ENCODE measurements around the gene WNT5B. TPM values are rescaled to one million over a fixed set of nuclear protein-coding genes. Genes with fewer than 3 reads are reported as not detected.

Gene WNT5B
- total and polyA plus RNA-seq, 8 donors, result 0.72 to 2.8 (median 0.86) TPM

GRCh38 chr12:1663440-1664132 is 34.6 kb downstream of the WNT5B start:
- peak overlapping the region in 2 of 4 donors; percentile 77 to 95 for H3K27ac ChIP-seq
- no peaks in the 10 kb centered on the region for H3K36me3 ChIP-seq
- peaks cover 3 to 21% (median 18%) of the 10 kb centered on the region in 3 donors for H3K4me1 ChIP-seq
- ATAC-seq, result no peak
- TF ChIP-seq CTCF (IDR thresholded peaks at IDR 0.05), result no peak
- H3K27me3 ChIP-seq, result no peaks in the 10 kb centered on the region
- WGBS, 2 donors, result 90 to 94% methylated on average over 11 of the region's 11 CpGs
- intact Hi-C loops (cut with DNase I), result no loop called here
- FAIRE-seq, result no peak
- no peak overlapping the region for H3K4me3 ChIP-seq
- no peak for DNase-seq
- no peaks in the 10 kb centered on the region for H3K9me3 ChIP-seq

GRCh38 chr12:1665366-1665765 is 36.3 kb downstream of the WNT5B start:
- Histone ChIP-seq H3K4me3 (no peak overlapping the region), H3K36me3 (no peaks in the 10 kb centered on the region), H3K27me3 (no peaks in the 10 kb centered on the region), H3K4me1 (peaks cover 3 to 13% (median 11%) of the 10 kb centered on the region in 3 donors), H3K27ac (no peak overlapping the region), H3K9me3 (no peaks in the 10 kb centered on the region)
- TF ChIP-seq CTCF (IDR thresholded peaks at IDR 0.05), result no peak
- 87 to 100% methylated on average over 2 of the region's 2 CpGs for WGBS, 2 donors
- intact Hi-C loops (cut with DNase I), result no loop called here
- ATAC-seq, result no peak
- no peak for DNase-seq
- FAIRE-seq, result no peak

- Histone ChIP-seq H3K9me3 (no peaks in the 10 kb centered on the region), H3K27ac (peak overlapping the region in 2 of 4 donors; percentile 58 to 59), H3K4me3 (no peak overlapping the region), H3K4me1 (peaks cover 3 to 8% (median 6%) of the 10 kb centered on the region in 3 donors), H3K36me3 (no peaks in the 10 kb centered on the region), H3K27me3 (no peaks in the 10 kb centered on the region)
- FAIRE-seq (no peak), ATAC-seq (no peak), DNase-seq (no peak)
- 25 to 36% methylated on average over 5 of the region's 5 CpGs for WGBS, 2 donors
- TF ChIP-seq CTCF (IDR thresholded peaks at IDR 0.05), result no peak
- intact Hi-C loops (cut with DNase I), result no loop called here
Observed at GRCh38 chr12:1666215-1666614, 37.2 kb downstream of the WNT5B start.

GRCh38 chr12:1666685-1667162 is 37.7 kb downstream of the WNT5B start:
- intact Hi-C loops (cut with DNase I), result no loop called here
- TF ChIP-seq CTCF (IDR thresholded peaks at IDR 0.05), result no peak
- Histone ChIP-seq H3K27ac (peak overlapping the region; percentile 33 to 59 (median 48)), H3K36me3 (no peaks in the 10 kb centered on the region), H3K27me3 (no peaks in the 10 kb centered on the region), H3K4me3 (no peak overlapping the region), H3K4me1 (peaks cover 0 to 6% (median 5%) of the 10 kb centered on the region in 3 donors), H3K9me3 (no peaks in the 10 kb centered on the region)
- ATAC-seq (peak in 1 of 4 donors; percentile 7), FAIRE-seq (no peak), DNase-seq (no peak)
- WGBS, 2 donors, result 3 to 5% methylated on average over 2 of the region's 2 CpGs
